ENCODE results near the gene DISC1. TPM values are rescaled to one million over a fixed set of nuclear protein-coding genes. Genes with fewer than 3 reads are reported as not detected.
A peak's percentile ranks its signal among the peaks of the same experiment; 100 is the strongest.

The DISC1 gene
- total and polyA plus RNA-seq, 8 donors, result 0.42 to 6.6 (median 1.5) TPM

GRCh38 chr1:231693361-231694074 lies 66.9 kb downstream of the DISC1 start:
- Histone ChIP-seq H3K27ac (no peak overlapping the region), H3K4me1 (no peaks in the 10 kb centered on the region), H3K36me3 (no peaks in the 10 kb centered on the region), H3K27me3 (no peaks in the 10 kb centered on the region), H3K4me3 (no peak overlapping the region), H3K9me3 (no peaks in the 10 kb centered on the region)
- WGBS, 2 donors, result 85 to 86% methylated on average over 18 of the region's 18 CpGs
- intact Hi-C loops (cut with DNase I), result no loop called here
- ATAC-seq, result no peak
- no peak for TF ChIP-seq CTCF (IDR thresholded peaks at IDR 0.05)
- FAIRE-seq, result no peak
- DNase-seq, result no peak

- H3K27ac ChIP-seq, result no peak overlapping the region
- H3K36me3 ChIP-seq, result no peaks in the 10 kb centered on the region
- H3K27me3 ChIP-seq, result no peaks in the 10 kb centered on the region
- H3K4me1 ChIP-seq, result no peaks in the 10 kb centered on the region
- H3K9me3 ChIP-seq, result no peaks in the 10 kb centered on the region
- FAIRE-seq, result no peak
- H3K4me3 ChIP-seq, result no peak overlapping the region
- intact Hi-C loops (cut with DNase I), result no loop called here
- WGBS, 2 donors, result 83 to 91% methylated on average over 11 of the region's 11 CpGs
- DNase-seq, result peak in 1 of 6 donors; percentile 34
- no peak for TF ChIP-seq CTCF (IDR thresholded peaks at IDR 0.05)
- no peak for ATAC-seq
Observed at GRCh38 chr1:231694075-231694431, 67.5 kb downstream of the DISC1 start.

- no peaks in the 10 kb centered on the region for H3K27me3 ChIP-seq
- WGBS, 2 donors, result 83 to 84% methylated on average over 18 of the region's 18 CpGs
- no peaks in the 10 kb centered on the region for H3K9me3 ChIP-seq
- no peak overlapping the region for H3K4me3 ChIP-seq
- no peak for TF ChIP-seq CTCF (IDR thresholded peaks at IDR 0.05)
- no peaks in the 10 kb centered on the region for H3K36me3 ChIP-seq
- DNase-seq, result no peak
- no peak for FAIRE-seq
- H3K4me1 ChIP-seq, result no peaks in the 10 kb centered on the region
- intact Hi-C loops (cut with DNase I), result no loop called here
- H3K27ac ChIP-seq, result no peak overlapping the region
- ATAC-seq, result no peak
Observed at GRCh38 chr1:231694465-231695077, 68.0 kb downstream of the DISC1 start.

- Histone ChIP-seq H3K9me3 (no peaks in the 10 kb centered on the region), H3K4me3 (no peak overlapping the region), H3K27ac (no peak overlapping the region), H3K27me3 (no peaks in the 10 kb centered on the region), H3K36me3 (no peaks in the 10 kb centered on the region), H3K4me1 (no peaks in the 10 kb centered on the region)
- FAIRE-seq (no peak), ATAC-seq (no peak), DNase-seq (no peak)
- no peak for TF ChIP-seq CTCF (IDR thresholded peaks at IDR 0.05)
- intact Hi-C loops (cut with DNase I), result no loop called here
- 81 to 86% methylated on average over 8 of the region's 8 CpGs for WGBS, 2 donors
Observed at GRCh38 chr1:231695439-231696255, 69.1 kb downstream of the DISC1 start.
